Measurements from ENCODE around the gene UBN2. TPM values are rescaled to one million over a fixed set of nuclear protein-coding genes. Genes with fewer than 3 reads are reported as not detected.

UBN2 gene
- total and polyA plus RNA-seq, 10 of the 15 experiments (the other 5 are each of a cell fraction or from before 2014, with no cell fraction given) = 0.27 to 8.5 (median 2.5) TPM

GRCh38 chr7:139182363-139182762 is 48.7 kb upstream of the UBN2 start:
- no peak for FAIRE-seq
- ChIA-PET RAD21 (ENCODE audit: unreplicated experiment) (no interaction called here), CTCF (interaction anchor here (0.7 kb wide), 1 partner anchor 15 kb away, joined by 3 read pairs; no protein-coding TSS in a partner anchor), POLR2A (no interaction called here), SMC1A (ENCODE audit: uncharacterized antibody, unreplicated experiment) (no interaction called here)
- Histone ChIP-seq H3K4me2 (ENCODE audit: control insufficient read depth, insufficient read depth) (no peak overlapping the region), H3K36me3 (ENCODE audit: control insufficient read depth in 2 of 2, insufficient read depth in 2 of 2, low read length in 1 of 2) (no peaks in the 10 kb centered on the region), H3K27ac (ENCODE audit: control insufficient read depth, insufficient read depth) (no peak overlapping the region), H3K4me3 (no peak overlapping the region), H4K20me1 (ENCODE audit: control insufficient read depth, insufficient read depth) (no peaks in the 10 kb centered on the region), H3K9me3 (replicated peaks; ENCODE audit: control insufficient read depth, insufficient read depth, low read length) (no peaks in the 10 kb centered on the region), H2AFZ (ENCODE audit: control insufficient read depth, low read depth, low read length) (no peak overlapping the region), H3K9ac (ENCODE audit: control insufficient read depth, insufficient read depth, low read length) (no peak overlapping the region), H3K4me1 (ENCODE audit: control insufficient read depth, insufficient read depth, low read length) (no peaks in the 10 kb centered on the region), H3K79me2 (ENCODE audit: control insufficient read depth, insufficient read depth, low read length) (no peaks in the 10 kb centered on the region), H3K27me3 (replicated peaks in 1 of 2; ENCODE audit: control insufficient read depth in 2 of 2, insufficient read depth in 2 of 2, low read length in 1 of 2) (no peaks in the 10 kb centered on the region)
- intact Hi-C loops (cut with micrococcal nuclease; ENCODE audit: unreplicated experiment) (no loop called here), in situ Hi-C loops (cut with MboI) (no loop called here)
- no peak for ATAC-seq
- BruUV-seq (replicated peaks) = no TSS peak
- DNase-seq (ENCODE audit: low read depth, low spot score) = no peak
- no peak for TF ChIP-seq ZNF384 (IDR thresholded peaks at IDR 0.05; ENCODE audit: borderline replicate concordance, low read depth, low read length)
- TF ChIP-seq ZZZ3 (IDR thresholded peaks at IDR 0.05; ENCODE audit: control insufficient read depth, insufficient read length, low read depth) = no peak
- TF ChIP-seq NBN (IDR thresholded peaks at IDR 0.05) = no peak
- TF ChIP-seq ZBTB4 (CRISPR knock-in tag; IDR thresholded peaks at IDR 0.05) = no peak
- TF ChIP-seq ATF3 (IDR thresholded peaks at IDR 0.05; ENCODE audit: borderline replicate concordance, extremely low read depth, low read depth, low read length) = no peak
- TF ChIP-seq E2F8 (IDR thresholded peaks at IDR 0.05; ENCODE audit: low read depth, partially characterized antibody) = no peak
- TF ChIP-seq ZSCAN29 (IDR thresholded peaks at IDR 0.05) = no peak
- no peak for TF ChIP-seq BMI1 (IDR thresholded peaks at IDR 0.05; ENCODE audit: borderline replicate concordance)
- no peak for TF ChIP-seq ASH2L (IDR thresholded peaks at IDR 0.05; ENCODE audit: borderline replicate concordance, low read depth)
- TF ChIP-seq CEBPB (IDR thresholded peaks at IDR 0.05; ENCODE audit: borderline replicate concordance in 1 of 2, low read depth in 2 of 2, low read length in 2 of 2) = no peak
- no peak for TF ChIP-seq POLR2AphosphoS2 (IDR thresholded peaks at IDR 0.05; ENCODE audit: low read depth, low read length)
- no peak for TF ChIP-seq LARP7 (IDR thresholded peaks at IDR 0.05)
- TF ChIP-seq JUND (IDR thresholded peaks at IDR 0.05; ENCODE audit: low read depth, low read length) = no peak
- TF ChIP-seq MEF2B (IDR thresholded peaks at IDR 0.05; ENCODE audit: partially characterized antibody, poor library complexity, severe bottlenecking) = no peak
- no peak for TF ChIP-seq PML (IDR thresholded peaks at IDR 0.05; ENCODE audit: low read length)
- TF ChIP-seq E2F4 (IDR thresholded peaks at IDR 0.05; ENCODE audit: low read depth, low read length) = no peak
- no peak for TF ChIP-seq DPF2 (IDR thresholded peaks at IDR 0.05)
- TF ChIP-seq CREM (IDR thresholded peaks at IDR 0.05; ENCODE audit: low read depth) = no peak
- TF ChIP-seq RUNX3 (IDR thresholded peaks at IDR 0.05; ENCODE audit: low read length) = no peak
- no peak for TF ChIP-seq EED (IDR thresholded peaks at IDR 0.05; ENCODE audit: low read depth)
- WGBS (ENCODE audit: insufficient coverage, insufficient replicate concordance, low lambda C conversion rate, missing lambda C conversion rate) = 84% methylated on average over 1 of the region's 1 CpG
